Adrenal gland (tissue), 5 donors: ENCODE results near the gene STK40.

Experiments used
- POLR2A ChIP-seq, 2 donors: fragments of 450-650 bp; IDR thresholded peaks; one replicate each; pipeline ENCODE4 v1.6.1; 2017; ENCODE audit warnings: antibody characterized with exemption in 2 of 2, mild to moderate bottlenecking in 2 of 2, moderate library complexity in 1 of 2
- TF ChIP-seq, protein P1 (sequence below), 6 experiments: fragments of 450-650 bp in 4 of 6; fragments of 200-600 bp in 2 of 6; sonication (generic) in 1 of 6; IDR thresholded peaks; 1 replicate in 5 of 6; 2 replicates in 1 of 6; pipeline versions ENCODE4 v1.5.1 to v1.8.0; 2016 to 2021; ENCODE audit warnings: antibody characterized with exemption in 6 of 6, mild to moderate bottlenecking in 2 of 6, moderate library complexity in 1 of 6
- donor health status: DM: no; HTN: no; CAD: no.

DNA sequence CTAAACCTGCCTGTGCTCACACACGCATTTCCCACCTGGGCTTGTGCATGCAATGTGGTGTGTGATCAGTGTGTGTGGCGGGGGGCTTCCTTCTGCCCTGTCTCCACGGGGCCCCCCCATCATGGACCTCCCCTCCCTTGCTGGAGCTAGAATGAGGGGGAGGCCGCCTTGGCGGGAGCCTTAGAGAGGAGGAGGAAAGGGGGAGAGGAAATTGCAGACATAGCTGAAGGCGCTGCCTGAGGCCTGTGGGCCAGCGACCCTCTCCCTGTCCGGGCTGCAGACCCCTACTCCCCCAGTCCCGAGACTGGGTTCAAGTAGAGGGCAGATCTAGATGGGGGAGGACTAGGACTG, 61.4 kb downstream of the STK40 start:
- TF ChIP-seq, protein P1, sequence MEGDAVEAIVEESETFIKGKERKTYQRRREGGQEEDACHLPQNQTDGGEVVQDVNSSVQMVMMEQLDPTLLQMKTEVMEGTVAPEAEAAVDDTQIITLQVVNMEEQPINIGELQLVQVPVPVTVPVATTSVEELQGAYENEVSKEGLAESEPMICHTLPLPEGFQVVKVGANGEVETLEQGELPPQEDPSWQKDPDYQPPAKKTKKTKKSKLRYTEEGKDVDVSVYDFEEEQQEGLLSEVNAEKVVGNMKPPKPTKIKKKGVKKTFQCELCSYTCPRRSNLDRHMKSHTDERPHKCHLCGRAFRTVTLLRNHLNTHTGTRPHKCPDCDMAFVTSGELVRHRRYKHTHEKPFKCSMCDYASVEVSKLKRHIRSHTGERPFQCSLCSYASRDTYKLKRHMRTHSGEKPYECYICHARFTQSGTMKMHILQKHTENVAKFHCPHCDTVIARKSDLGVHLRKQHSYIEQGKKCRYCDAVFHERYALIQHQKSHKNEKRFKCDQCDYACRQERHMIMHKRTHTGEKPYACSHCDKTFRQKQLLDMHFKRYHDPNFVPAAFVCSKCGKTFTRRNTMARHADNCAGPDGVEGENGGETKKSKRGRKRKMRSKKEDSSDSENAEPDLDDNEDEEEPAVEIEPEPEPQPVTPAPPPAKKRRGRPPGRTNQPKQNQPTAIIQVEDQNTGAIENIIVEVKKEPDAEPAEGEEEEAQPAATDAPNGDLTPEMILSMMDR (IDR thresholded peaks at IDR 0.05) = no peak
- no peak for TF ChIP-seq POLR2A (IDR thresholded peaks at IDR 0.05)
